HG02885 (cell line): ENCODE results near the gene PRKX.
"Not testable (repeated sequence)": the region's sequence is repeated elsewhere in the genome, so short reads cannot be mapped to it uniquely, and the experiment has no call there.

ENCODE experiments used
- ATAC-seq: cut with Tn5 transposase; IDR thresholded peaks from one replicate; pipeline ENCODE4 v1.9.1; 2021; ENCODE audit warnings: mild to moderate bottlenecking; ENCODE audit not compliant: unreplicated experiment, poor library complexity

PRKX gene

DNA sequence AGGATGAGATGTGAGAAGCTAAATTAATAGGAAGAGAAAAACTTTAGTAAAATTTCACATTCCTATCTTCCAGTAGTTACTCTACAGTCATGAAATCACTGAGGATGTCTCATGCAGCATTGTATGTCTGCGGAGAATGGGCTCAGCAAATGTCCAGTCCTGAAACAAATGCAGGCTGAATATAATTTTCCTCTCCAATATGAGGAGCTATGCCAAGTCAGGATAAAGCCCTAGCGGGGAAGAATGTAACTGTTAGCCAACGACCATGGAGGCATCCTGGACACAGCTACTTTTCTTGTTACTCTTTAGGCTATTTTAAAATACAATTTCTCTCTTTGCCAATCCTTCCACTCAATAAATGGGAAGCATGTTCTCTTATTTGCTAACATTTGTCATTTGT lies 127.7 kb downstream of the PRKX start:
- no peak for ATAC-seq

DNA sequence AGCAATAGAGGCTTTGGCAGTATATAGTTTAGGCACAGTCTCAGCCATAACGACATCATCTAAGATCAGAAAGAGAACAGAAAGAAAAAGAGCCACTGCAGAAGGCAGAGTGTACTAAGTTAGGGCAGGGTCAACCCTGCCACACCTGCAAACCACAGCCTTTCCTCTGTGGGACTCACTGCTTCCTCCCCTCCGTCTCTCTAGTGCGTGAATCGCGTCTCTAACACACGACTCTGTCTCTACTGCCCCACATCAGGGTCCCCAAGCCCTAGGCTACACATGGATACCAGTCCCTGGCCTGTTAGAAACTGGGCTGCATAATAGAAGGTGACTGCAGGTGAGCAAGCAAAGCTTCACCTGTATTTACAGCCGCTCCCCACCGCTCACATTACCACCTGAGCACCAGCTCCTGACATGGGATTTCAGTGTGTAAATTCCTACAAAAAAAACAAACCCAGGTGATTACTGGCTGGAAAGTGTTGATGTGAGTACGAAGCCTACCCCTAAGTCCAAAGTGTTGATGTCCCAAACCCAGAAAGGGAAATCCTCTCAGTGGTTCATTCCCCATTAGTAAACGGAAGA lies 128.9 kb downstream of the PRKX start:
- ATAC-seq: no peak

DNA sequence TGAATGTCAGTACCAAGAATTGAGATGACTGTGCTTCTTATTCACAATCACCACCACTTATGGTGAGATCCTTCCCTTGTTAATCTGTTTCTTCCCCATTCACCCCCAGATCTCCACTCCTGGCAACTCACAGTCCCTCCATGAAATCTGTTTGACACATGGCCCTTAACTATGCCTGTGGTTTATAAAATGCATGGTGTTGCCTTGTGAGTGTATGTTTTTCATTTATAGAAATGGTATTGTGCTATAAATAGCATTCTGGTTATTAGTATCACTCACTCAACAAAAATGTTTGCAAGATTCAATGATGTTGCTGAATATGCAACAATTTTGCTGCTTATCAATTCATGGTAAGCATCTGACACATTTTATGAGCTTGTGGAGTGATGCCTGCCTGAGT lies 131.0 kb downstream of the PRKX start:
- no peak for ATAC-seq

DNA sequence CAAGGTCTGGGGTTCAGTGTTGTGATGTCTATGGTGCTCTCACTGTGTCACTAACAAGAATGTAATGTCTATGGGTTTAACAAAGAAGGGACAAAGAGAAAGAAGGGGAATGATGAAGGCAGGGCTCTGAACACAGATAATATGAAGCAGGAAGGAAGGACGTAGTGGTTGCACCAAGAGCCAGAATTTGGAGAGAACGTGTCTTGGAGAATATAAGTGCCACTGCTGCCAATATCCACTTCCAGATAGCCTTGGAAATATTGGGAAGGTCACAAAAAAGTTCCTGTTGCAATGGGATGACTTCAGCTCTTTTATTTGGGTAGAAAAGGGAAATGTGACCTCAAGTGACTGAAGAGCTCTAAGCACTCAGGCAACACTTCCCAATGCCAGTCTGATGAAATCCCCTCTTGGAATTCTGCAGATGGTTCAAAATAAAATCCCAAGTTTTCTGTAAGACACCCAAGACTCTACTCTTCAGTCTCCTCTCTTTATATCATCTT lies 131.8 kb downstream of the PRKX start:
- ATAC-seq: no peak

DNA sequence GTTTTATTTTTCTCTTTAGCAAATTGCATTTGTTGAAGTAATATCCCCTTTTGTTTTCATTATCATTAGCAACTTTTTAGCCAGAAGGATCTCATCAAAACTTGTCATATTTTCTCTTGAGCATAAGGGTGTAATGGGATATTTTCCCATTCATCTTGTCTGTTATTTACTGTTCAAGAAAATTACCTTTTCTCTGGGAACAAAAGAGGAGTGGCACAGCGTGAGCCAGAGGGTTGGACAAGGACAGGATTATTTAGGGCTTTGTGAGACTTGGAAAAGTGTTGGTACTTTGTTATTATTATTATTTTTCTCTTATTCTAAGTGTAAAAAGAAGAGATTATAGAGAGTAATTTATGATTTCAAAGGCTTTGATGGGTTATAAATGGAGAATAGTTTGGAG lies 135.9 kb downstream of the PRKX start:
- no peak for ATAC-seq

DNA sequence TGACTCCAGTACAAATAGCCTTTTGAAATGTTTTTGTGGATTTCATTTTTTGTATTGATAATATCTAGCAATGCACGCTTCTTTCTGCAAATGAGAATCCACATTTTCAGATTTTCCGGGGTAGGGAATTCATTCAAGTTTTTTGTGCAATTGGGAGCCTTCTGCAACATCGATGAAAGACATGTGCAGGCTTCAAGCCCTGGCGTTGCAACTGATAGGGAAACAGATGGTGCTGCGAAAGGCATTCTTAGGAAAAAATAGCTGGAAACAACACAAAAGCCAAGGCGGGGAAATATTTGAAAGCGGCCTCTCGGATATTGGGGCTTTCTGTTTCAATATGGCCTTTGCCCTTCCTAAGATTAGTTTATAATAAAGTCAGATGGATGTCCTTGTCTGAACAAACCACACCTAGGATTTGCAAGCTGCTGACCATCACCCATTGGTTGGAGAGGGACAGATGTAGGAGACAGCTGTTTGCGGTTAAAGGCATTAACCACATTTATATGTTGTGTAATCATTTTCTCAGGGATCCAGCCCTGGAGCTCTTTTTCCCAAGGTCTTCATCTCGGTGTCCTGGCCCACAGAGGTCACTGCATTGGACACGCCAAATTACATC lies 136.5 kb downstream of the PRKX start:
- no peak for ATAC-seq

DNA sequence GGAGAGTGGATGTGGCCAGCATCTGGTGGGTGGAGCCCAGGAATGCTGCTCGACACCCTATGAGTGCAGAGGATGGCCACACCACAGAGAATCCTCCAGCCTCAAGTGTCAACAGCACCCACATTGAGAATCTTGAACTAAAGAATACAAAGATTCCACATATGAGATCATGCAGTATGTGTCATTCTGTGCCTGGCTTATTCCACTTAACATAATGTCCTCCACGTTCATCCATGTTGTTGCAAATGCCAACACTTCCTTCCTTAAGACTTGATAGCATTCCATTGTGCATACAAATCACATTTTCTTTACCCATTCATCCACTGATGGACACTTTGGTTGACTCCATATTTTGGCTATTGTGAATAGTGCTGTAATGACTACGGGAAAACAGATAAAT lies 145.8 kb downstream of the PRKX start:
- no peak for ATAC-seq

DNA sequence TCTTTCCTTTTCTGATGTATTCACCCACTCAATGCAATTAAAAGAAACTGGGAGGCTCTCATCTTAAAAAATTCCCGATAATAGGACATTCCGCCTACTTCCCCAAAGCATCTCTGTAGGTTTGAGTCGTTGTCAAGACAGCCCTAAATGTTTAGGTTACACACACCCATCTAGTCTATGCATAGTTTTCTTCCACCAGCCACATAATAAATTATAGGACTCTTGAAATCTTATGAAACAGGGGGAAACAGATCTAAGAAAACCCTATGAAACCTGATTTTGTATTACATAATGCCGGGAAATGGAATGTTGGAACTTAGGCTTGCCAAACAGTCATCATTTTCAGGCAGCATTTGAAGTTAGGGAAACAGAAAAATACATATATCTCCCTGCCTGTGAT lies 150.0 kb downstream of the PRKX start:
- ATAC-seq: no peak

DNA sequence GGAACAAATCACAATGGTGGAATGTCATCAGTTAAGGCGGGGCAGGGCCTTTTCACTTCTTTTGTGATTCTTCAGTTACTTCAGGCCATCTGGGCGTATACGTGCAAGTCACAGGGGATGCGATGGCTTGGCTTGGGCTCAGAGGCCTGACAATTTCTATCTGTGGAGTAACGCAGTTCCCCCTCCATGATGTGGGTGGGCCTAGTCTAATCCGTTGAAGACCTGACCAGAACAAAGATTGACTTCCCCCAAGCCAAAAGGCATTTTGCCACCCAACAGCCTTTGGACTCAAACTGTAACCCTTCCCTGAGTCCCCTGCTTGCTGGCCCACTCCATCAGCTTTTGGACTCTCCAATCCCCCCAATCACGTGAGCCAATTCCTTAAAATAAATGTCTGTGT lies 153.4 kb downstream of the PRKX start:
- not testable (repeated sequence) for ATAC-seq
